ENCODE measurements around the gene TAS2R30.

DNA sequence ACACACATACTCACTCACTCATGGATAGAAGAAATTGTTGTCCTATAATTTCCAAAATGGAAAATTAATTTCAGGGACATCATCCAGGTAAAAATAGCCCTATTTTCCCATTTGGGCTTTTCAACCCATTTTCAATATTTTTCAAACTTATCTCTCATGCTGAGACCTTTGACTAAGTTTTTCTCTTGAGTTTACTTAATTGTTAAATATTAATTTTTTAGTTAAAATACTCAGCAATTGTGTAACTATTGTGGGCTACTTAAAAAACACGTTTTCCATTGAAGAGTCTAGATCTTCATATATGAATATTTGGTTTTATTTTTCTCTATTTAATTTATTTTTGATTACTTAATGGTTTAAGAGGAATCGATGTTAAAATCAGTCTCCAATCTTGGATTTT lies 28.2 kb downstream of the TAS2R30 start:
- TF ChIP-seq, protein P1, sequence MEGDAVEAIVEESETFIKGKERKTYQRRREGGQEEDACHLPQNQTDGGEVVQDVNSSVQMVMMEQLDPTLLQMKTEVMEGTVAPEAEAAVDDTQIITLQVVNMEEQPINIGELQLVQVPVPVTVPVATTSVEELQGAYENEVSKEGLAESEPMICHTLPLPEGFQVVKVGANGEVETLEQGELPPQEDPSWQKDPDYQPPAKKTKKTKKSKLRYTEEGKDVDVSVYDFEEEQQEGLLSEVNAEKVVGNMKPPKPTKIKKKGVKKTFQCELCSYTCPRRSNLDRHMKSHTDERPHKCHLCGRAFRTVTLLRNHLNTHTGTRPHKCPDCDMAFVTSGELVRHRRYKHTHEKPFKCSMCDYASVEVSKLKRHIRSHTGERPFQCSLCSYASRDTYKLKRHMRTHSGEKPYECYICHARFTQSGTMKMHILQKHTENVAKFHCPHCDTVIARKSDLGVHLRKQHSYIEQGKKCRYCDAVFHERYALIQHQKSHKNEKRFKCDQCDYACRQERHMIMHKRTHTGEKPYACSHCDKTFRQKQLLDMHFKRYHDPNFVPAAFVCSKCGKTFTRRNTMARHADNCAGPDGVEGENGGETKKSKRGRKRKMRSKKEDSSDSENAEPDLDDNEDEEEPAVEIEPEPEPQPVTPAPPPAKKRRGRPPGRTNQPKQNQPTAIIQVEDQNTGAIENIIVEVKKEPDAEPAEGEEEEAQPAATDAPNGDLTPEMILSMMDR (IDR thresholded peaks at IDR 0.05; ENCODE audit: low read length), result no peak
- TF ChIP-seq EZH2phosphoT487 (IDR thresholded peaks at IDR 0.05; ENCODE audit: low read length) (no peak), EZH2 (optimal IDR thresholded peaks at IDR 0.05; ENCODE audit: low read depth, low read length) (no peak)

All from MM.1S (cell line).